CD4-positive, alpha-beta T cell treated with Interferon gamma for 1 hour (primary cell): ENCODE data around the gene PSMC3.

Experiments used
- DNase-seq: peaks from one replicate; pipeline ENCODE4 v3.0.0-alpha.2; 2020

Gene PSMC3

GRCh38 chr11:47374720-47375019 is 51.6 kb downstream of the PSMC3 start:
- DNase-seq = no peak

- DNase-seq = peak; percentile 76
These were observed 52.1 kb downstream of the PSMC3 start for GRCh38 chr11:47373876-47374719.

GRCh38 chr11:47372422-47372821 is 53.8 kb downstream of the PSMC3 start:
- DNase-seq = no peak

GRCh38 chr11:47369676-47370075 is 56.6 kb downstream of the PSMC3 start:
- no peak for DNase-seq
